ENCODE measurements around the gene TAAR1. TPM values are rescaled to one million over a fixed set of nuclear protein-coding genes. Genes with fewer than 3 reads are reported as not detected.

TAAR1 gene
- total and polyA plus RNA-seq, 10 of the 15 experiments (the other 5 are each of a cell fraction or from before 2014, with no cell fraction given), result not detected

DNA sequence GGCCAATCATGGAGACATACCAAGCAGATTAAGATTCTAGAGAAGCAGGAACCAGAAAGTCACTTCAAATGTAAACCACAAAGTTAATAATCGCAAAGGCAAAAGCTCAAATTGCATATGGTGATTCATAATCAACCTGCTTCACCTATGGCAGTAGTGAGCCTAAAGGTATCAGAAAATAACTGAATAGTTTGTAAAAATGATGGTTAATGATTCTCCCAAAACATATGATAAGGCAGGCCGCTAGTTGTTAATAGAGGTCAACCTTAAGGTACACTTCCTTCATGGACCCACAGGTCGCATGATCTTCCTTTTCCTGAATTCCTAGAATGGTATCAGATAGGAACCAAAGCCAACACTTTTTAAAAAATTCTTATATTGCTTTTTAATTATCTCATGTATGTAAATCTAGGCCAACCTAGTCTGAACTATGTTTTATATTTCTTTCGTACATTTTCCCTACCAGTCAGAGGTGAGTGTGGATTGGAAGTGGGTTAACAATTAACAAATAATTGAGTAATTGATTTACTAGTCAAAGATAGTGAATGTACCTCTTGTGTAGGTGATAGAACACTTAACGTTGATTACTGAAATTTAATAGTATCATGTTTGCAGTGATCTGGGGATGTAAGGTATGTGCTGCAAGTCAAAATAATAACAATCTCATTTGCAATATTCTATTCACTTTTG is 51.3 kb downstream of the TAAR1 start (continued):
- 0 out of 2 replicates have a peak, but pooled peaks have one; percentile 22 for TF ChIP-seq NFYB (IDR thresholded peaks at IDR 0.05; ENCODE audit: insufficient read depth, low read depth, low read length)

DNA sequence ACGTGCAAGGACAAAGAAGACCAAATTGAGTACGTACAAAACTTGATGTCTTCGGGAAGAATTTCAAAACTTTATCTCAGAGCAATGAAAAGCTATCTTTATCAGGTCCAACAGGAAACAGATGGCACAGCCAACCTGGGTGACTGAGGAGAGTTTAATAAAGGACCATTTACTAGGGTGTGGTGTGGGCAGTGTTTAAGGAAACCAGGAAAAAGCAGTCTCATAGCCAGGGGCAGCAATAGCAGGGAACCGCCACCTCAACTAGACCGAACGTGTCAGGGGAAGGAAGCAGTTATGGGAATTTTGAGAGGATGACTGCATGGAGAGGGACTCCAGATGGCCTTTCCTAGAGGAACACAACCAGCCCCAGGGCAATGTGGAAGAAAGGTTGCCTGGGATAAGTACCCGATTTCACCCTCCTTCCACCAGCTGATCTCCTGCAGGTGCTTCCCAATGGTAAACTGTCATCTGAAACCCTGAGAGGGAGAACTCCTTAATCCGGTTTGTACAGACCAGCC is 54.3 kb downstream of the TAAR1 start:
- Histone ChIP-seq H3K4me1 (ENCODE audit: control insufficient read depth, insufficient read depth, low read length) (no peaks in the 10 kb centered on the region), H3K9me3 (replicated peaks; ENCODE audit: control insufficient read depth, insufficient read depth, low read length) (no peaks in the 10 kb centered on the region), H4K20me1 (ENCODE audit: control insufficient read depth, insufficient read depth) (no peaks in the 10 kb centered on the region), H3K9ac (ENCODE audit: control insufficient read depth, insufficient read depth, low read length) (no peak overlapping the region), H3K4me3 (no peak overlapping the region), H3K27ac (ENCODE audit: control insufficient read depth, insufficient read depth) (no peak overlapping the region), H3K36me3 (ENCODE audit: control insufficient read depth in 2 of 2, insufficient read depth in 2 of 2, low read length in 1 of 2) (no peaks in the 10 kb centered on the region), H3K4me2 (ENCODE audit: control insufficient read depth, insufficient read depth) (no peak overlapping the region), H3K27me3 (replicated peaks in 1 of 2; ENCODE audit: control insufficient read depth in 2 of 2, insufficient read depth in 2 of 2, low read length in 1 of 2) (no peaks in the 10 kb centered on the region), H3K79me2 (ENCODE audit: control insufficient read depth, insufficient read depth, low read length) (no peaks in the 10 kb centered on the region), H2AFZ (ENCODE audit: control insufficient read depth, low read depth, low read length) (no peak overlapping the region)
- ATAC-seq (no peak), FAIRE-seq (no peak), DNase-seq (ENCODE audit: low read depth, low spot score) (no peak)
- intact Hi-C loops (cut with micrococcal nuclease; ENCODE audit: unreplicated experiment) (no loop called here), in situ Hi-C loops (cut with MboI) (no loop called here)
- 68% methylated on average over 8 of the region's 8 CpGs for WGBS (ENCODE audit: insufficient coverage, insufficient replicate concordance, low lambda C conversion rate, missing lambda C conversion rate)
- SMC1A ChIA-PET (ENCODE audit: uncharacterized antibody, unreplicated experiment), result no interaction called here
- no TSS peak for BruUV-seq (replicated peaks)
- TF ChIP-seq, protein P1, sequence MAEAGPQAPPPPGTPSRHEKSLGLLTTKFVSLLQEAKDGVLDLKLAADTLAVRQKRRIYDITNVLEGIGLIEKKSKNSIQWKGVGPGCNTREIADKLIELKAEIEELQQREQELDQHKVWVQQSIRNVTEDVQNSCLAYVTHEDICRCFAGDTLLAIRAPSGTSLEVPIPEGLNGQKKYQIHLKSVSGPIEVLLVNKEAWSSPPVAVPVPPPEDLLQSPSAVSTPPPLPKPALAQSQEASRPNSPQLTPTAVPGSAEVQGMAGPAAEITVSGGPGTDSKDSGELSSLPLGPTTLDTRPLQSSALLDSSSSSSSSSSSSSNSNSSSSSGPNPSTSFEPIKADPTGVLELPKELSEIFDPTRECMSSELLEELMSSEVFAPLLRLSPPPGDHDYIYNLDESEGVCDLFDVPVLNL (IDR thresholded peaks at IDR 0.05; ENCODE audit: low read depth, low read length), result no peak
- TF ChIP-seq CBX3 (IDR thresholded peaks at IDR 0.05; ENCODE audit: borderline replicate concordance, low read depth), result no peak
- no peak for TF ChIP-seq USF1 (IDR thresholded peaks at IDR 0.05; ENCODE audit: borderline replicate concordance, extremely low read length, insufficient read depth, low read depth, low read length)
- TF ChIP-seq CUX1 (IDR thresholded peaks at IDR 0.05; ENCODE audit: insufficient replicate concordance, low read depth, low read length), result no peak
- no peak for TF ChIP-seq MYC (IDR thresholded peaks at IDR 0.05; ENCODE audit: insufficient read depth, insufficient read length, insufficient replicate concordance, low read length, severe bottlenecking)
- no peak for TF ChIP-seq CHD1 (IDR thresholded peaks at IDR 0.05; ENCODE audit: low read depth, low read length)
- no peak for TF ChIP-seq BACH1 (IDR thresholded peaks at IDR 0.05; ENCODE audit: borderline replicate concordance)
- no peak for TF ChIP-seq WRNIP1 (IDR thresholded peaks at IDR 0.05; ENCODE audit: borderline replicate concordance, low read depth, low read length)
- no peak for TF ChIP-seq GABPA (IDR thresholded peaks at IDR 0.05; ENCODE audit: low read depth)
- no peak for TF ChIP-seq IRF3 (IDR thresholded peaks at IDR 0.05)
- TF ChIP-seq SMARCA5 (IDR thresholded peaks at IDR 0.05), result no peak
- TF ChIP-seq POLR2AphosphoS2 (IDR thresholded peaks at IDR 0.05; ENCODE audit: low read depth, low read length), result no peak
- POLR2A ChIA-PET, result no interaction called here
- RAD21 ChIA-PET (ENCODE audit: unreplicated experiment), result no interaction called here
- CTCF ChIA-PET, result no interaction called here
